Raji (cell line): ENCODE results near the gene YPEL1.

Experiments
- POLR2A ChIP-seq: IDR thresholded peaks from 2 replicates; pipeline ENCODE4 v1.6.1; 2011; ENCODE audit warnings: low read depth, low read length, control low read depth; ENCODE audit not compliant: insufficient read depth

Gene YPEL1, protein sequence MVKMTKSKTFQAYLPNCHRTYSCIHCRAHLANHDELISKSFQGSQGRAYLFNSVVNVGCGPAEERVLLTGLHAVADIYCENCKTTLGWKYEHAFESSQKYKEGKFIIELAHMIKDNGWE

DNA sequence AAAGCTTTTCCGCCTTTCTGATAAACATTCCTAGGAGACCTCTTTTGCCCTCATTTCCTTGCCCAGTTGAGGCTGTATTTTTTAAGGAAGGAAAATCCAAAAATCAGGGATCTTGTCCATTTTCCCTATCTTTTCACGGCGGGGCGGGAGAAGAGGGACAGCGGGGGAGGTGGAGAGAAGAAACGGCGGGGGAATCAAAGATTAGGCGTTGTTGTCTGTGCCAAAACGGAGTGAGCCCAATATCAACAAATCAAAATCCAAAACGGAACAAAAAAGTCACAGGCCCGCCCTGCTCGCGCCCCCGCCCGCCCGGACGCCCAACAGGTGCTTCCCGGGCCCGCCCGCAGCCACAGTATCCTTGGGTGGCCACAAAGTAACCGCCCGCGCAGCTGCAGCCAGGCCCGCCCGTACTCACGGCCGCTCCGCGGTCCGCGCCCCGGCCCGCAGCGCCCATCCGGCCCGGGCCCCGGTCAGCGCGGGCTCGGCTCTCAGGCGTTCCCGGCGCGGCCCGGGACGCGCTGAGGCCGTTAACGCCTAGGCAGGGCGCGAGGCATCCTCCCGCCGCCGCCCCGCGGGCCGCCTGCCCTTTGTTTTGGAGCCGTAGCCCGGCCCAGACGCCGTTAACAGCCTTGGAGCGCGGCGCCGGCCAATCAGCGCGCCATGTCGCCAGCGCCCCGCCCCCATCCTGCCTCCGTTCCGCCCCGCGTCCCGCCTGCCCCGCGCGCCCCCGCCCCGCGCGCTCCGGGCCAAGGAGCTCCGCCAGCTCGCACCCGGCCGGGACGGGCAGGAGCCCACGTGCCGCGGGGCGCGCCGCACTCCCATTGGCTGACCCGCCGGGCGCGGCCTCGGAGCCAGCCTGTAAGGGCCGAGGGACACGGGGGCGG is at the start of gene YPEL1:
Gene YPEL1, minus strand, starts transcription at position 595 of the 884 bp plus-strand sequence. CDS start 25,050 bp downstream, outside the sequence.
- peak; percentile 77 for TF ChIP-seq POLR2A

DNA sequence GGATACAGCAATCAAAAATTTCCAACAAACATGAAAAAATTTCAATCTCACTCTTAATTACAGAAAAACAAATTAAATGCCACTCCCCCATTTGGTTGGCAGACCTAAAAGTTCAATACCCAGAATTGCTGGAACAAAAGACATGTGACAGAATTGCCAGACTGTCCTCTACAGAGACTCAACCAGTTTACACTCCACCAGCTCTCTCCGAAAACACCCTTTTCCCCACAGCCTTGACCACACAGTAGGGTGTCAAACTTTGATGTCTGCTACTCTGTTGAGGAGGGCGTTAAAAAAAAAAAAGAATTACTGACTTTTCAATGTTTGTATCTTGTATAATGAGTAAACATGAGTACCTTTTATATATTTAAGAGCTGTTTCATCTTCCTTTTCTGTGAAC is 44.7 kb upstream of the YPEL1 start:
- TF ChIP-seq POLR2A, result no peak

DNA sequence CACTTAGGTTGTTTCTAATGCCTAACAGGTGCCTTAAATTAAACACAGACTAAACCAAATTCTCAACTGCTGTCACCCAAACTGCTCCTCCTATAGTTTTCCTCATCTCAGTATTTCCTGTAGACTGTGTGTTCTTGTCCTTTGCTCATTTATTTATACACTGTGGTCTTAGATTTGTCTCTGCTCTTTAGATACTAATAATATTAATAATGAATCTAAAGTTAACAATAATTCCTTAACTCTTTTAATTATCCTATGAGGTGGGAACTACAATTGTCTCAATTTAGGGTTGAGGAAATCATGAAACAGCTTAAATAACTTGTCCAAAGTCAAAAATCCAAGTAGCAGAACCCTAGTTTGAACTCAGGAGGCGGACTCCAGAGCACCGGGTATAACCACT is 43.9 kb upstream of the YPEL1 start:
- TF ChIP-seq POLR2A, result no peak

DNA sequence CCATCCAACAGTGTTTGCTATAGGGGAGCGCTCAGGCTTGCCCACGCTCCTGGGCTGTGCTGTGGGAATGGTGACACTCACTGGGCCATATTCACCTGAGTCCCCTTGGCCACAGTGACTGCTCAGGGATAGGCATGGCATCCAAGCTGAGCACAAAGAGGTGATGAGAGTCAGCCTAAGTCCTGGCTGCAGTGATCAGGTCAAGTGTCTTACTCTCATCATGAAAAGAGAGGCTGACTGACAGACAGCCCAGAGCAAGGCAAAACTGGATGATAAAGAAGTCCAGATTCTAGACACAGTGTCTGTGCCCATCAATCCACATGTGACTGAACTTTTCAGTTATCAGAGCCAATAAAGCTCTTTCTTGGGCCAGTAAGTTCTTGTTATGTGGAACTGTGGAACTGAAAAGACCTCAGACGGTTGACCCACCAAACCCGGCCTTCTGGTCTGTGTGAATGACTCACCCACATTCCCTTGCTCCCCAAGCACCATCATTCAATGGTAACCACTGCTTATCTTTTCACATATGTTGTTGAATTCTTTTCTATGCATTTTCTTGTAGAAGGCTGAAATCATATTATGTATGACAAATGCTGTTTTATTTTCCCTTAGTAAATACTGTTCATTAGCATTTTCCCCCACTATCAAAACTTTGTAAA is 43.2 kb upstream of the YPEL1 start:
- no peak for TF ChIP-seq POLR2A

DNA sequence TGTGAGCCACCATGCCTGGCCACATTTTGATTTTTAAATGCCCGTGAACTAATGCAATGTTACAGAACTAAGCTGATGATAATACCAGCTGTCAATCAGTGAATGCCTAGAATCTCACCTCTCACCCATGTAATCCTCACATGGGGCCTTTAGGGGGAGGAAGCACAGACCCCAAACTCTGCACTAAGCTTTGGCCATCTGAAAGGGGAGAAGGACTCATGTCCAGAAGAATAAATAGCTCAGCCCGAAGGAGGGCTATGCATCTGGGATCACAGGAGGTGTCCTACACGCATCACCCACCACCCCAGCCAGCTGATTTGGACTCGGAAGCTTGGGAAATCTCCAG is 36.0 kb upstream of the YPEL1 start:
- TF ChIP-seq POLR2A, result no peak

DNA sequence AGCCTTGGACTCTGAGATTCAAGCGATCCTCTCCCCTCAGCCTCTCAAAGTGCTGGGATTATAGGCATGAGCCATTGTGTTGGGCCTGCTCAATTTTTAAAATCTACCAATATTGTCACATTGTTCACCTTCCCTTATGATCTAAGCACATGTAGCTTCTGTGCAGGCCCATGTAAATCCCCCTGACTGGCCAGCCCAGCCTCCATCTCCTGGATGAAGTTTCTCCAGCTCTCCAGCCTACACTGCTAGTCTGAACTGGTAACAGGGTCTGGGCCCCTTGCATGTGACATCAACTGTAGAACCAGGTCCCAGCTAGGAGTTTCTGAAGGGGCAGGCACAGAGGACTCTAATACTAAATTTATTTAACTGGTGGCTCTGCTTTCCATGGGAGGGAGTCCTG is 32.8 kb upstream of the YPEL1 start:
- TF ChIP-seq POLR2A, result no peak

DNA sequence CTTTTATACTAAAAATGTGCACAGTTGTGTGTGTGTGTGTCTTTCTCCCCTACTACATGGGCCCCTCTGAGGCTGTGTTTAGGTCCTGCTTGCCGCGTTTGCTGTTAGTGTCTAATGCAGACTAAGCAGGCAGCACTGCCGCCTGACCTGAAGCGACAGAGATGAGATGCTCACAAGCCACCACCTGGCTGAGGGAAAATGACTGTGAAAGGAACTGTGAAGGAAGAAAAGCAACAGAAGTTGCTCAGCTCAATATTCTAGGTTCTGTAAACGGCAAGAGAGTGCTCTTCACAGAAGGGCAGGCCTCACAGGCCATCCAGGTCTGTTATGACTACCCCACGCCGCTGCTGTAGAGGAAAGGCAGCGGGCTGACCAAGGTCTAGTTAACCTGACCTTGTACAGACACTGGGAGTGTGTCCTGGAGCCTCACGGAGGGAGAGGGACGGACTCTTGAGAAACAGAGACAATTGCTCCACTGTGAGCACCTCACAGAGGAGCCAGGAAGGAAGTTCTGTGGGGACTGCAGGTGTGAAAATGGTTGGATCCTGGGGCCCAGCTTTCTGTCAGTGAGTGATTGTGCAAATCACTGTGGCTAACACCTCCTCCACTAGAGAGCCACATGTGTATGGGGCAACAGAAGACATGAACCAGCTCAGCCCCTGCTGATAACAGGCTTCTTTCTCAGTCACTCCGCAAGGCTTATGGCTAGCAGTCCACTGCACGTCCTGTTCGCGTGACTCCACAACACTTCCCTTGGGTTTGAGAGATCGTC is 31.3 kb upstream of the YPEL1 start:
- TF ChIP-seq POLR2A, result no peak

DNA sequence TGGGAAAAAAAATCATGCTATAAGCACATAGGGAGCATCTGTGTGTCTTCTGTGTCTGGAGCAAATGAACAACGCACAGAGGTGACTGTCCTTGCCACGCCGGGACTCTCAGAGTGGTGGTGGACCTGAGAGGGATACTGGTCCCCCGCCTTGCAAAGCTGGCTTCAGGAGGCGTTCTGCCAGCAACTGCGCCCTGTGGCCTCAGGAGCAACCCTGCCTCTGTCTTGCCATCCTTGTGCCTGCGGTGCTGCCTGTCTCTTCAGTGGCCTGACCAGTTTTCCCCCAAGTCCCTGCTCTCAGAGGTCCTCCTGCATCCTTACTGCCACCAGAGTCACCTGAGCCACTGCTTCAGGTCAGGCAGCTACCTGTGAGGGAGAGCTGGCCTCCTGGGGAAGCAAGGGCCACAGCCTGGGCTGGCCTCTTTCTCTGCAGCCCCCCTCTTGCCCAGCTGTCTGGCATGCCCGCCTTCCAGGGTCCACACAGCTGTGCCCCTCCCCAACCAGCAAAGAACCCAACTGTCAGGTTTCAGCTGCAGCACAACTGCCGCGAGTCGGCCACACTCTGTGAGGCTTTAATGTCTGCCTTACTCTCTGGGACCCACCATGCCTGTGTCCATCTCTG is 30.4 kb upstream of the YPEL1 start:
- no peak for TF ChIP-seq POLR2A

DNA sequence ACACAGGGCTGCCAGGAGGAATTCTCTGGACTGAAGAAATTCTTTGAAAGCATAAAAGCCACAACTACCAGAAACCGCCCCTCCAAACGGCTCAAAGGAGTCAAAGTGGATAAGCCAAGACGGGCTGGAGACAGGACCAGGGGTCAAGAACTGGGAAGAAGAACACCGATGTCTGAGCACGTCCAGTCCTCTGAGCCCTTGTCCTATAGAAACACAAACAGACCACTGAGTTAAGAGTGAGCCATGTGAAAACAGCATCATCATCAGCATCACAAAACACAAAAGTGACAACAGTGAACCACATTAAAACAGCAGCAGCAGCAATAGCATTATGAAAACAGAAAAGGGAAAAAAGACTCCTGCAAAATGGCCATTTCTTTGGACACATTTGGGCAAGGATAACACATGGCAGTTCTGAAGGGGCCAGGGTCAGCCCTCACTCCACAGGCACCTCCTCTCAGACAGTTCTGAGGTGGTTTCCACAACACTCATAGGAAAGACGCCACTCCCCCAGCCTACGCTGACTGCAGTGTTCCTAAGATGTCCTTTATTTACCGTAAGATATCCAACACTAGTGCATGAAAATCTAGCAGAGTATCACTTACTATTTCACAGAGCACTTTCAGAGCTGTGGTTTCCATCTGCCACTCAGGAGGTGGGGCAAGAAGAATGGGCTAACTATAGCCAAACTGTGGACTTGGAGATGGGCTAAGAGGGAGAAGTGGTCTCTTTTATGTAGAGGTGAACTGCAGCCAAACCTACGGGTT is 28.6 kb upstream of the YPEL1 start:
- no peak for TF ChIP-seq POLR2A

DNA sequence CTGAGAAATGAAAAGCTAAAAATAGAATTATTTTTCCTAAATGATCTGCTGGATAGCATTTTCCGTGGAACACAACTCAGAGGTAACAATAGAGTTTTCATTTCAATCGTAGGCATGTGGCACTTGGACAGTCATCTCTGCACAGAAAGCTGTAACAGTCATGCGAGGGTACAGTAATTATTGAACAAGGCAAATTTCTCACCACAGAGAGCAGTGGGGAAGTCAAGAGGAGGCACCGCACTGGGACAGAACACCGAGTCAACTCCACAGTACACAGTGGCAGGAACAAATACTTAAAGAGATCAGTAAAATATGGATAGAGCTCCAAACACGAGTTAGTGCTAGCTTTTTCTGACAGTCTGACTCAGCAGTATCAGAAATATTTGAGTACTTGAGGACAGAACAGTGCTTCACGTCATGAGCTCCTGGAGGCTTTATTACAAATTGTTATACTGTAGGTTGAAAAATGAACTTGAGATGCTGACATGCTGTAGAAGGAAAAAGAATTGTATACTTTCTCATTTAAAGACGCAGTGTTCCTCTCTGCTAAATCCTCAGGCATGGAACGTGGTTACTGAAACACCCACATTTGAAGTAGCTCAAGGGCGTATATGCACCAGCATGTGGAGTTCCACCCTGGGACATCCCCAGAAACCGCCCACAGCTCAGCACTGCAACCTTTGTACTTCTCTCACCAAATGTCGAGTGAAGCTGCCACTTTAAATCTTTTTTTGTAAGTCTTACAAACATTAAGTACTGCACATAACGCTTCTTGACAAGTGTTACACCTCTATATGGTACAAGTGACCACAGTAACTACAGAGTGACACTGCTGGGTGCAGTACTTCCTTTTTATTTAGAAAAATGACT is 27.4 kb upstream of the YPEL1 start:
- TF ChIP-seq POLR2A, result no peak

DNA sequence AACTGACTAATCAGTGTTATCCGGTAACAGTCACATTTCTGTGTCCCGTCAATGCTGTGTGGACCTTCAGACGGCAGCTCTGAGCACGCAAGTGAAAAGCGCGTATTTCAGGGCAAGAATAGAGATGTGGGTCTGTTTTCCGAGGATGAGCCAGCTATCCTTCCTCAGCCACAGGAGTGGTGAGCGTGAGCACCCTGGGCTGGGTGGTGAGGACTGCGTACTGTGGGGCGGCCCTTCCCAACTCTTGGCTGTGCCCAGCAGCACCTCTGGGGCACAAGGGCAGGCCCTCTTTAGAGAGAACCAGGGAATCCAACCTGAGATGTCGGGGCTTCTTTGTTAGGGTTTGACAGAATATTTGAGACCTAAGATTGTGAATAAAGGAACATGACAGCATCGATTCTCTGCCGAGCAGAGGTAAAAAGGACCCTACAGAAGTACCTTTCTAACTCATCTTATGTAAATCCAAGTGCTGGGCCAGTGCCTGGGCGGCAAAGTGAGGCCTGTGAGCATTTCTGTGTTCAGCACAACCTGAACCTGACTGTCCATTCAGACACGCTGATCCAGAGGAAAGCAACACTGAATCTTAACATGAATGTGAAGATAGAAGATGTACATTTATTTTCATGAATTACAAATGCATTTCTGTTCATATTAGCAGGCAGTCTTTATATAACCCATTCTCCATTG is 26.5 kb upstream of the YPEL1 start:
- TF ChIP-seq POLR2A, result no peak

DNA sequence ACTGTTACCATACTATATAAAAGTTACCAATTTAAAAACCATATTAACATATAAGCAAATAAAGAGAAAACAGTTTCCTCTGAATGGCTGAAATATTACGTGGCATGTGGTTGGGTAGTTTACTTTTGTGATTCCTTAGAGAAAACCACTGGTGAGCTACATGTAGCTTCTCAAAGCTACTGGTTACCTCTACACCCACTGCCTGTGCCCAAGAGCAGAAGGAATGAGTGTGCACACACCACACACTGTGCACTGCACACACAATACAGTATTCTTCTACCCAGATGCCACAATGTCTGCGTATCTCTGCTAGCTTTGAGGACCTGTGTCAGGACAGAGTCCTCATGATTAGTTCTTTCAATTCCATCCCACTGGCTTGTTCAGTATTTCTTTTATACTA is 25.5 kb upstream of the YPEL1 start:
- no peak for TF ChIP-seq POLR2A

DNA sequence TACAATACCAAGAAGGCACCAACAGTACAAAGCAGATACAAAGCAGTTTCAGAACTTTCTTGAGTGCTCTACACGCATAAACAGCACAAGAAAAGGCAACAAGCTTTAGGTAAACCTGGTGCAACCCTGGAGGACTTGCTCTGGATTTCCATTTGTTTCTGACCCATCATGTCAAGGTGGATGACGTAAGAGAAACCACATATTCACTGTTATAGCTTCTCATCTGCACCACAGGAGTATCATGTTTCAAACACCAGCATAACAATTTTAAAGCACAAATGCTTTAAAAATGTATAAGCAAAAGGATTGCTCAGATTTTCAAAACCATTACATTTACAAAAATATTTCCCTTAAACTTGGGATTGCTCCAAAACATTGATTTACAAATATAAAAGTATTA is 25.0 kb upstream of the YPEL1 start:
- no peak for TF ChIP-seq POLR2A

DNA sequence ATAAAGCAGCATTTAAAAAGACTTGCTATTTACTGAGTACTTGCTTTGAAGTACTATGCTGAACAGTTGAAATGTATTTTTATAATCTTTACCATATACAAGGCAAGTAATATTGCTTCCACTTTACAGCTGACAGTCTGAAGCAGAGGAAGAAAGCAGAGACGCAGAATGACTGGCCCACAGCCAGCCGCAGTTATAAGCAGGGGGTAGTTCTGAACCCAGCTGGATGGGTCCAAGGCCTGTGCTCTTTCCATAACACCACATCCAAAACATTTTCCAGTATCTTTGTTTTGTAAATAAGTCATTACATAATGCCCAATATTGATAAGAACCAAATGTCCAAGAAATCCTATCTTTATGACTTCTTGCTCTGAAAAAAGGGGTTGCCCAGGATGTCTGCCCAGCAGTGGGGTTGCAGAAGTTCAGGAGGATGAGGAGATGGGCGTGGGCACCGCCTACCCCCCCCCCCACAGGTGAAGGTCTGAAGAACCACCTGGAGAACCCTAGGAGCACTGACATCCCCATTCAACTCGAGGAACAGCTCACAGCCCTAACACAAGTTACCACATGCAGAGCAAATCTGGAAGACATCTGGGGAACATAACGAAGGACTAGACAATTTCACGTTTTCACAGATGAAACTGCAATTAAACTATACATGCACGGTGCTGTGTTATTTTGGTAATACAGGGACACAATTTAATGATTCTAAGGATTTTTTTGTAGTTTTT is 24.2 kb upstream of the YPEL1 start:
- no peak for TF ChIP-seq POLR2A
